Chondrocyte (in vitro differentiated cells): Measurements from ENCODE around the gene RNF32. TPM values are rescaled to one million over a fixed set of nuclear protein-coding genes. Genes with fewer than 3 reads are reported as not detected.

Experiments
- DNase-seq: peaks from one replicate; pipeline ENCODE4 v3.0.0; 2021; ENCODE audit warnings: mixed read lengths, low spot score
- H3K27ac Mint-ChIP-seq: one replicate; pipeline ENCODE4 v1.8.0; 2021; ENCODE audit warnings: mild to moderate bottlenecking, moderate library complexity, mixed read lengths; ENCODE audit not compliant: unreplicated experiment
- H3K27me3 Mint-ChIP-seq: 2 replicates; pipeline ENCODE4 v1.8.0; 2021; ENCODE audit warnings: low read depth, mixed read lengths
- H3K36me3 Mint-ChIP-seq: 2 replicates; pipeline ENCODE4 v1.8.0; 2021; ENCODE audit warnings: low read depth, mixed read lengths
- H3K4me1 Mint-ChIP-seq: 2 replicates; pipeline ENCODE4 v1.8.0; 2021; ENCODE audit warnings: low read depth, mild to moderate bottlenecking, mixed read lengths
- H3K4me3 Mint-ChIP-seq: one replicate; pipeline ENCODE4 v1.8.0; 2021; ENCODE audit warnings: mild to moderate bottlenecking, moderate library complexity, mixed read lengths; ENCODE audit not compliant: unreplicated experiment
- H3K9me3 Mint-ChIP-seq: 2 replicates; pipeline ENCODE4 v1.8.0; 2021; ENCODE audit warnings: low read depth, mixed read lengths
- CTCF ChIP-seq: fragments of 200-600 bp; sonication (generic); IDR thresholded peaks from 2 replicates; pipeline ENCODE4 v1.5.0; 2021; ENCODE audit warnings: antibody characterized with exemption, mild to moderate bottlenecking, moderate library complexity
- total RNA-seq: library from RNA; stranded (reverse); gene quantifications from 3 replicates; pipeline ENCODE4 v1.2.1, GENCODE V29; 2021

The RNF32 gene
- total RNA-seq, 1 donor from 2014 or later = 0.52 TPM

GRCh38 chr7:156603011-156603410, 37.6 kb upstream of the RNF32 start:
- no peak for TF ChIP-seq CTCF
- peaks cover 3% of the 10 kb centered on the region for H3K9me3 Mint-ChIP-seq
- no peaks in the 10 kb centered on the region for H3K27me3 Mint-ChIP-seq
- peaks cover 8% of the 10 kb centered on the region for H3K4me1 Mint-ChIP-seq
- H3K4me3 Mint-ChIP-seq = no peak overlapping the region
- no peak overlapping the region for H3K27ac Mint-ChIP-seq
- no peaks in the 10 kb centered on the region for H3K36me3 Mint-ChIP-seq
- no peak for DNase-seq

- H3K27me3 Mint-ChIP-seq = no peaks in the 10 kb centered on the region
- H3K27ac Mint-ChIP-seq = no peak overlapping the region
- DNase-seq = no peak
- H3K4me1 Mint-ChIP-seq = peaks cover 8% of the 10 kb centered on the region
- no peaks in the 10 kb centered on the region for H3K36me3 Mint-ChIP-seq
- H3K4me3 Mint-ChIP-seq = no peak overlapping the region
- no peaks in the 10 kb centered on the region for H3K9me3 Mint-ChIP-seq
- TF ChIP-seq CTCF = no peak
Observed at GRCh38 chr7:156603629-156604028, 36.9 kb upstream of the RNF32 start.

- no peaks in the 10 kb centered on the region for H3K36me3 Mint-ChIP-seq
- no peaks in the 10 kb centered on the region for H3K27me3 Mint-ChIP-seq
- no peak for DNase-seq
- H3K9me3 Mint-ChIP-seq = no peaks in the 10 kb centered on the region
- H3K4me3 Mint-ChIP-seq = no peak overlapping the region
- no peak for TF ChIP-seq CTCF
- H3K27ac Mint-ChIP-seq = no peak overlapping the region
- peaks cover 8% of the 10 kb centered on the region for H3K4me1 Mint-ChIP-seq
Observed at GRCh38 chr7:156604311-156604710, 36.3 kb upstream of the RNF32 start.

- no peak for DNase-seq
- H3K27ac Mint-ChIP-seq = no peak overlapping the region
Observed at GRCh38 chr7:156604836-156605695, 35.5 kb upstream of the RNF32 start.

GRCh38 chr7:156606135-156606534, 34.4 kb upstream of the RNF32 start:
- no peaks in the 10 kb centered on the region for H3K36me3 Mint-ChIP-seq
- DNase-seq = no peak
- H3K4me3 Mint-ChIP-seq = no peak overlapping the region
- TF ChIP-seq CTCF = no peak
- H3K9me3 Mint-ChIP-seq = no peaks in the 10 kb centered on the region
- H3K27ac Mint-ChIP-seq = no peak overlapping the region
- peaks cover 8% of the 10 kb centered on the region for H3K4me1 Mint-ChIP-seq
- H3K27me3 Mint-ChIP-seq = no peaks in the 10 kb centered on the region

More at GRCh38 chr7:156604836-156605695, 35.5 kb upstream of the RNF32 start:
- Mint-ChIP-seq H3K27me3 (no peaks in the 10 kb centered on the region), H3K4me3 (no peak overlapping the region), H3K36me3 (no peaks in the 10 kb centered on the region), H3K4me1 (peaks cover 8% of the 10 kb centered on the region), H3K9me3 (no peaks in the 10 kb centered on the region)
- no peak for TF ChIP-seq CTCF
